Measurements from ENCODE around the gene ANKRD39.

ANKRD39 gene

DNA sequence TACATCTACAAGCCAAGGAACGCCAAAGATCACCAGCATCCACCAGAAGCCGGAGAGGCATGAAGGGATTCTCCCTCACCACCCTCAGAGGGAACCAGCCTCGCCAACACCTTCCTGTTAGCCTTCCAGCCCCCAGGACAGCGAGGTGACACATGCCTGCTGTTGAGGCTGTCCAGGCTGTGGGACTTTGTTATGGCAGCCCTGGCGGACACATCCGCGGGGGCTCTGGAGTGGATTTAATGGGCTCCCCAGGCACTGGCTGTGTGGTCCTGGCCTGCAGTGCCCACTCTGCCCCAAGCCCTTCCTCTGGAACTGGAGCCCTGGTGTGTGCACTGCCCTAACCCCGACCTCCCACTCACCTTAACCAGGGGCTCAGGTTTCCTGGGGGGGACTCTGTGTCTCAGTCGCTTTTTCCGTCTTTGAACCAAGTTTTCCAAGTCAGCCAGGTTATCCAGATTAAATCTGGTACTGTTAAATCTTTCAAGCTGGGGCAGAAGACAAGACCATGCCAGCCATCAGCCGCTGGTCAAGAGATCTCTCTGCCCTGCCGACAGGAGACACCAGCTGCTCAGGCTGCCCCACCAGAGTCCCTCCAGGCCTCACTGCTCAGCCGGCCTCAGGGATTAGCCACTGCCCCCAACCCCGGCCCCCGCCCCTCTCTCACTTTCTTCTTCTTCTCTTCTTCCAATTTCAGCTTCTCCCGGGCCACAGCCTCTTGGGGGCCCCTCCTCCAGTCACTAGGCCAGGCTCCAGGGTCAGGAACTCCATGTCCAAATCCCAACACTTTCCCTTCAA lies 15.9 kb downstream of the ANKRD39 start:
- DNase-seq (ENCODE audit: insufficient read length, low spot score) (no peak), FAIRE-seq (no peak)
- no peak for TF ChIP-seq POLR2A (IDR thresholded peaks at IDR 0.05; ENCODE audit: low read depth, low read length)

DNA sequence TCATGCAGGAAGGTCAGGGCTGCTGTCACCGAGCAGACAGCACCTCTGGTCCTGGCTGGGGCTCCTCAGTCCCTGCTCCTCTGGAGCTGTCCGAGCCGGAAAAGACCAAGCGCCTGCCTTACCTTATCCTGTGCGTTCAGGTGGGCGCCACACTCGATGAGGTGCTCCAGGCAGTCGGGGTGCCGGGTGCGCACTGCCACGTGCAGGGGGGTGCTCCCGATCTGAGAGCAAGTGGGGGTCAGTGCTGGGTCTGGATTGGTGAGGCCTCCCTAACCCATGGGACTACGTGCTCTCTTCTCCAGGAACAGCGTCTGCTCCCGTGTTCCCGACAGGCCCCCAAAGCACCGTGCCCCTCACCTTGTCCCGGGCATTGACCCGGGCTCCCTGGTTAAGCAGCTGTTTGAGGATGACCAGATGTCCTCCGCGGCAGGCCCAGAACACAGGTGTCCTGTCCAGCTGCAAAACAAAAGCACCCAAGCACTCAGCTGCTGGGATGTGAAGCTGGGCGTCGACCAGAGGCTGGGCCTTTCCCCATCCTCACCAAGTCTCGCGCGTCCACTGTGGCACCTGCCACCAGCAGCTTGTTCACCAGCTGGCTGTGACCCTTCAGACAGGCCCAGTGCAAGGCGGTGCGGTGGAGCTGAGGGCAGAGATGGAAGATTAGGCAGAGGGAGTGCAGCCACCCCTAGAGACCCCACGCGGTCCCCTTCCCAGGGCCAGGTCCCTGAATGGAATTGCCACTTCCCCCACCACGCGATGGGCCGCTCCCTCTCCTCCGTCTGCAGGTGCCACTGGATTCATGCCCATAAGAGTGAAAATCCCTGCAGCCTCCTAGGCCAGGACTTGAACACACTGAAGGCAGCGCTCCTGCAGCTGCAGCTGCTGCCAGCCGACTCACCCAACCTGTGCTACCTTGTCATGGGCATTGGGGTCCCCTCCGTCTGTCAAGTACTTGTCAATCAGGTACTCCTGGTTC lies 17.7 kb downstream of the ANKRD39 start:
- no peak for FAIRE-seq
- no peak for TF ChIP-seq POLR2A (IDR thresholded peaks at IDR 0.05; ENCODE audit: low read depth, low read length)
- no peak for DNase-seq (ENCODE audit: insufficient read length, low spot score)

DNA sequence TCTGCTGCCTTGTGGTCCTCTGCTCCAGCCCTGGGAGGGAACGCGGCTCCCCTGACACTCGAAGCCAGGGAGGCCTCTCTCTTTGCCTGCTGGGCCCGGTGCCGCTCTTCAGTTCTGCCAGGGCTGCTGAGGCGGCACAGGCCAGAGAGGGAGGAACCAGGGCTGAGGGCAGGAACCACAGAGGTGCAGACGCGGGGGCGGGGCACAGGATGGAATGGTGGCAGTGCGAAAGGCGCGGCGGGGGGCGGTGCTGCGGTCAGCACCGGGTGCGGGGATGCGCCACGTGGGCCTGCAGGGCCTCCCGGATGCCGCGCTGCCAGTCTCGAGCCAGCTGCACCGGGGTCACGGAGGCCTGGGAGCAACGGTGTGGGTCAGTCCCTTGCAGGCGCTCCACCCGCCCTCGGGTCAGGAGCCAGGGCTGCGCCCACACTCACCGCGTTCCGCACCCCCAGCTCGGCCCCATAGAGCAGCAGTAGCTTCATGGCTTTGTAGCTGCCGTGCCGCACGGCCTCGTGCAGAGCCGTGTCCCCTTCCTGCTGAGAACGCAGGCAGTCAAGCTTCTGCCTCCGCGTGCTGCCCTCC lies 18.4 kb downstream of the ANKRD39 start:
- FAIRE-seq = no peak
- no peak for TF ChIP-seq POLR2A (IDR thresholded peaks at IDR 0.05; ENCODE audit: low read depth, low read length)
- no peak for DNase-seq (ENCODE audit: insufficient read length, low spot score)

DNA sequence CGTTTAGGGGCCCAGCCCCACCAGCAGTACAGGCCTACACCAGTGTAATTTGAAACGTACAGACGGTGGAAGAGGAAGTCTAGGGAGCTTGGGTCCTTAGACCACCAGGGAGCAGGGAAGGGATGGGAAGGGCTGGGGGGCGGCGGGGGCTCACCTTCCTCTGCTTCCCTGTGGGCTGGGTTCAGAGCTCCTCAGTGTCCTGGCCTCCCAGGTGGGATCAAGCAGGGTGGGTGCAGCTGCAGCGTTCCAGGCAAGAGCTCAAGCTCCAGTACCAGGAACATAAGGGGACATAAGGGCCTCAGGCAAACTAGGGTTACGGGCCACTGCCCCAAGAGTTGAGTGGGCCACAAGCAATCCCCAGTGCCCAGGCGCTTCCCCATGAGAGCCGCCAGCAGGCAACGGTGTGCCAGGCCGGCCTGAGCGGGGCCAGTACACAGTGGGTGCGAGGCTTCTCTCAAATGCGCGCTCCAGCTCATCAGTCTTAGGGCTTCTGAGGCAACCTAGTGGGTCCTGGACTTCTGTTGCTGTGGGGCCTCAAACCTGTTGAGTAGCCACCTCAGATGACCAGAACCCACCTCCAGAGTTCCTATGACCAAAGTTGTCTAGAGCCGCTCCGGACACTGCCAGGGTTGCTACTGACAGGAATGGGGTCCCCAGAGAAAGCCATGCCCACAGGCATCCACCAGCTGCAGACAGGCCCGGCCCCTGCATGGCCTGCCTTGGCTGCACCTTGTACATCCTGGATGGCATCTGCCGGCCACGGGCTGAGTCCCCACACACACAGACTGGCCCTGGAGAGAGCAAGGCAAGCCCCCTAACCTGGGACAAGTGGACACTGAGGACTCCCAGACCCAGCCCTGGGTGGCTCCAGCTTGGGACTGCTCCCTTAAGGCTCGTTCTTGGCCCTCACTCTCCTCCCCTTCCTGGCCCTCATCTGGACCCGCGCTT lies 19.2 kb downstream of the ANKRD39 start:
- DNase-seq (ENCODE audit: insufficient read length, low spot score) (no peak), FAIRE-seq (no peak)
- no peak for TF ChIP-seq POLR2A (IDR thresholded peaks at IDR 0.05; ENCODE audit: low read depth, low read length)

DNA sequence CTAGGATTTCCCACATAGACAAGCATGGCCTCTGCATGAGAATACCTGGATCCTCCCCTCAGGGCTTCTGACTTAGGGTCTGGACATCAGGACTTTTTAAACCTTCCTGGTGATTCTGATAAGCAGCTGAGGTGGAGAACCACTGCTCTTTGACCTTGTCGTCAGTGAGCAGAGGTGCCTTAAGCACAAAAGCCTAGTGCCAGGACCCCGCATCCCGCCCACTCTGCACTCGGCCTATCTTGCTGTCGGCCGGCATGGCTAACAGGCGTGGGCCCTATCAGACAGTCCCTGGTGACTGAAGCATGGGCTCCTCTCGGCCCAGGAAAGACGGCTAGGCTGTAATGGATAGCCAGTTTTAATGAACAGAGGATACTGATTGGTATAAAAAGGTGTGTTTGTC lies 20.2 kb downstream of the ANKRD39 start:
- FAIRE-seq (no peak), DNase-seq (ENCODE audit: insufficient read length, low spot score) (no peak)
- no peak for TF ChIP-seq POLR2A (IDR thresholded peaks at IDR 0.05; ENCODE audit: low read depth, low read length)

DNA sequence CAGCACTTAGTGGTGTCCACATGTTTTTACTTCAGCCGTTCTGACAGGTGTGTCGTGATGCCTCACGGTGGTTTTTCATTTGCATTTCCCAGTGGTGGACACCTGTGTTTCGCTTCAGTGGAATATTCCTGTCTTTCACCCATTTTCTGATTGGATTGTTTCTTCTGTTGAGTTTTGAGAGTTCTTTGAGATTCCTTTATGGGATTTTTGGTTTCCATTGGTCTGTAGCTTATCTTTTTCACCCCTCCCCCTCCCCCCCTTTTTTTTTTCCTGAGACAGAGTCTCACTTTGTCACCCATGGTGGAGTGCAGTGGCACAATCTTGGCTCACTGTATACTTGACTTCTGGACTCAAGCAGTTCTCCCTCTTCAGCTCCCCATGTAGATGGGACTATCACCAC lies 22.0 kb downstream of the ANKRD39 start:
- FAIRE-seq (no peak), DNase-seq (ENCODE audit: insufficient read length, low spot score) (no peak)
- TF ChIP-seq POLR2A (IDR thresholded peaks at IDR 0.05; ENCODE audit: low read depth, low read length) = no peak

DNA sequence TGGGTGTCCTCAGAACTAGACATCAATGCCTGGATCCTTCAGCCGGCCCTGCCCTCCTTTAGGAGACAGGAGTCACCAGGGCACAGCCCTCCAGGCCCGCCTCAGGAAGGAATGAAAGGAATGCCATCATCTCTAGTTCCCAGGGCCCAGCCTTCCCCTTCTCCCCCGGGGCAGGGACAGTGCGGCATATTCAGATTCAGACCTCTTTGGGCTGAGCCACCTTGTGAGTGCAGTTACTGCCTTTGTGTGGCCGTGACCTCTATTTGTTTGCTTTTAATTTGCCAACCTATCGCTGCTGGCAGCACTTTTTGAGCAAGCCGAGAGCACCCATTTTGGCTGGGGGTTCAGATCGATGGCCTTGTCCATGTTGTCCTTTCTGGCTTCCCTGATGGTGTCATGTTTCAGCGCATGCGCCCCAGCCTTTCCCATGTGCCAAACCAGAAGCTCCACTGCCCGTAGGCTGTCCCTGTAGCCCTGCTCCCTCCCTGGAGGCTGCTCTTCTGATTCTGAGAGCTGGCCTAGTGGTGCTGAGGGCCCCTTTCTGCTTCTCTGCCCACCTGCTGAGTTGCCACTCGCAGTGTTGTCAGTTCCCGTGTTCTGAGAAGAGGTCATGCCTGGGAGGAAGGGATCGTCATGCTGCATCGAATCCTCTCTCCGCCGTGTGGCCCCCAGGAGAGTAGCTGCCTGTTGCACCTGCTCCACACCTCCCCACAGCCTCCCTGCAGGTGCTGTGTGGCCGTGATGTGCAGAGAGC lies 24.9 kb downstream of the ANKRD39 start:
- no peak for TF ChIP-seq POLR2A (IDR thresholded peaks at IDR 0.05; ENCODE audit: low read depth, low read length)
- no peak for FAIRE-seq
- DNase-seq (ENCODE audit: insufficient read length, low spot score) = peak; percentile 70

DNA sequence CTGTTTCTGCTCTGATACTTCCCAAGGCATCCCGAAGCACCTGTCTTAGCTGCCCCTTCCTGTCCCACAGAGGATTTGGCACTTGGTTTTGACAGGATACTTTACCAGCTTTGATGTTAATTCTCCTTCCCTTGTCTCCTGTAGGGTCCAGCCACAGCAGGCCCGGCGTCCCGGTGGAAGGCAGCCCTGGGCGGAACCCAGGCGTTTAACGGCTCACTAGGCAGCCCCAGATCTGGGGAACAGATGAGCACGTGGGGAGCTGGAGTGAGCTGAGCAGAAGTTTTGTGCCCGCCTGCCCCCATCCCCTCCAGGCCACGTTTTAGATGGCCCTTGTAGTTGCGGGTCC lies 25.4 kb downstream of the ANKRD39 start:
- DNase-seq (ENCODE audit: insufficient read length, low spot score) = no peak
- no peak for FAIRE-seq
- no peak for TF ChIP-seq POLR2A (IDR thresholded peaks at IDR 0.05; ENCODE audit: low read depth, low read length)

DNA sequence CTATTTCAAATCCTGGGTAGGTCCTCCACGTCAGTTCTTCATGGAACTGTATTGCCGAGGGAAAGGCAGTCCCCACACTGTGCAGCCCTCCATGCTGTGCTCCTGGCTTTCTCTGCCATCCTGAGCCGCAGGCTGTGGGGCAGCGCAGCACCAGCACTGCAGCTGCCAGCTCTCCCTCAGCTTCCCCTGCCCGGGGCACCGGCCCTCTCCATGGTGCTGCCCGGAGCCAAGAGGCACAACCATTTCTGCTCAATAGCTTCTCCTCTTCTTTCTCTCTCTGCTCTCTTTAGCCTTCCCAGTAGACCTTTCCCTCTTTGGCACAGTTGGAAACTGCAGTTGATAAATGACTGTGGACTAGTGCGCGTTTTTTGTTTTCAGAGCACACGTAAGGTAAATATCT lies 26.1 kb downstream of the ANKRD39 start:
- TF ChIP-seq POLR2A (IDR thresholded peaks at IDR 0.05; ENCODE audit: low read depth, low read length) = no peak
- FAIRE-seq (no peak), DNase-seq (ENCODE audit: insufficient read length, low spot score) (no peak)

DNA sequence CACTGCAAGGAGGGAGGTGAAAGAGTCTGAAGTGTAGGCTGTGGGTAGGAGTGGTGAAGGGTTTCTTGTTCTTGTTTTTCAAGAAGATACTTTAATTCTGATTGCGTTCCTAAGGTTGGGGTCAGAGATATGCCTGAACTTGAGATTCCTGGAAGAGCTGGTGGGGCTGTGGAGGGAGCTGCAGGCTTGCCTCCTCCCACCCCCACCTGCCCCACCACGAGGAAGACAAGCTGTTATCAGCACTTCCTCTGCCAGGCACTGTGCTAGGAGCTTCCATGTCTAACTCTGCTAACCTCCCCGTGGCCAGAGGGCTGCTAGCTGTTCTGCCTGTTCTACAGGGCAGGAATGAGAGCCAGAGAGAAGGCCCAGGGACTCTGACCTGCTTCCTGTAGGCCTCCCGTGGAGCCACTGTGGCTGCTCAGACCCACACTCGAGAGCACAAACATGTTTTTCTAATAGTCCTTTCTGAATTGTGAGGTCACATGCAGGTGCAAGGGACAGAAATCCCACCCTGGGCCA lies 27.7 kb downstream of the ANKRD39 start:
- TF ChIP-seq POLR2A (IDR thresholded peaks at IDR 0.05; ENCODE audit: low read depth, low read length) = no peak
- FAIRE-seq (no peak), DNase-seq (ENCODE audit: insufficient read length, low spot score) (no peak)

DNA sequence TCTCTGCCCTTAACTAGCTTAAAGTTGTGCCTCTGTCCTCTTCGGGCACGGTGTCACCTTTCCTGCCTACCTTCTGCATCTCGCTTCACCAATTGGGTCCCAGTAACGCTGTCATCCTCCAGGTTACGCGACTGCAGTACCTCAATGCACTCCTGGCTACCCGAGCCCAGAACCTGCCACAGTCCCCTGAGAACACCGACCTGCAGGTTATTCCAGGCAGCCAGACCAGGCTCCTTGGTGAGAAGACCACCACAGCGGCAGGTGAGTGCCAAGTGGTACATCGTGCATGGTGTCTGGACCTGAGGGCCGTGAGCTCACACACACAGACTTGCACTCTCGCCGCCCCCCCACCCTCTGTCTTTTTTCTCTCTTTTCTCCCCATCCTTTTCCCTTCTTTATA lies 28.9 kb downstream of the ANKRD39 start:
- DNase-seq (ENCODE audit: insufficient read length, low spot score) = no peak
- no peak for TF ChIP-seq POLR2A (IDR thresholded peaks at IDR 0.05; ENCODE audit: low read depth, low read length)
- FAIRE-seq = no peak

DNA sequence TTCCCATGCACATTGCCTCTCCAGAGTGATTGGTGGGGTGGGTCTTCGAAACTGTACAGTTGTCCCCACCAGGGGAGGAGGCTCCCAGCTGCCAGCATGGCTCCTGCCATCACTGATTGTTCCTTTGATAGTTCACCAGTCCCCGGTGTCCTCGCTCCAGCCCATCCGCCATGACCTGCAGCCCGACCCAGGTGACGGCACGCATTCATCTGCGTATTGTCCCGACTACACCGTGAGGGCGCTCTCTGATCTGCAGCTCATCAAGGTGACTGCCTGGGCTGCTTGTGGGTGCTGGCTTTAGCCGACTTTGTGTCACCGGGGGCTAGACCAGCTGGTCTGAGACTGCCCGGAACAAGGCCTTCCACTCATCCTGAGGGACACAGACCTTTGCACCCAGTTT lies 29.4 kb downstream of the ANKRD39 start:
- no peak for TF ChIP-seq POLR2A (IDR thresholded peaks at IDR 0.05; ENCODE audit: low read depth, low read length)
- DNase-seq (ENCODE audit: insufficient read length, low spot score) (no peak), FAIRE-seq (no peak)

Measured in H54 (cell line).